SJCRH30 (cell line): ENCODE measurements around the gene SHB. TPM values are rescaled to one million over a fixed set of nuclear protein-coding genes. Genes with fewer than 3 reads are reported as not detected.
A peak's percentile ranks its signal among the peaks of the same experiment; 100 is the strongest.

ENCODE experiments used
- DNase-seq, 2 experiments: peaks; one replicate each; pipeline ENCODE4 v3.0.0-alpha.2; 2015 to 2020
- H3K27ac ChIP-seq: fragments of 250-450 bp; sonication (Bioruptor Pico); 2 replicates; pipeline ENCODE4 v1.5.1; 2020; ENCODE audit warnings: mild to moderate bottlenecking, moderate library complexity
- H3K27me3 ChIP-seq: fragments of 250-450 bp; sonication (Bioruptor Pico); 2 replicates; pipeline ENCODE4 v1.5.1; 2020; ENCODE audit warnings: mild to moderate bottlenecking, moderate library complexity
- H3K36me3 ChIP-seq: fragments of 250-450 bp; sonication (Bioruptor Pico); 2 replicates; pipeline ENCODE4 v1.5.1; 2020; ENCODE audit warnings: mild to moderate bottlenecking, moderate library complexity
- H3K4me1 ChIP-seq: fragments of 250-450 bp; sonication (Bioruptor Pico); 2 replicates; pipeline ENCODE4 v1.5.1; 2020; ENCODE audit warnings: mild to moderate bottlenecking, moderate library complexity
- H3K4me3 ChIP-seq: fragments of 250-450 bp; sonication (Bioruptor Pico); 2 replicates; pipeline ENCODE4 v1.5.1; 2020; ENCODE audit warnings: mild to moderate bottlenecking, moderate library complexity
- H3K9me3 ChIP-seq: fragments of 250-450 bp; sonication (Bioruptor Pico); replicated peaks from 2 replicates; pipeline ENCODE4 v1.5.1; 2020; ENCODE audit warnings: mild to moderate bottlenecking, moderate library complexity
- total RNA-seq: library from RNA; depleted of rRNA; stranded (reverse); fragments of >200 nt; shearing (Covaris generic); gene quantifications from 2 replicates; pipeline ENCODE4 v1.2.3, GENCODE V29; 2014

SHB gene
- total RNA-seq, 1 experiment from 2014 or later, result 14.9 TPM

DNA sequence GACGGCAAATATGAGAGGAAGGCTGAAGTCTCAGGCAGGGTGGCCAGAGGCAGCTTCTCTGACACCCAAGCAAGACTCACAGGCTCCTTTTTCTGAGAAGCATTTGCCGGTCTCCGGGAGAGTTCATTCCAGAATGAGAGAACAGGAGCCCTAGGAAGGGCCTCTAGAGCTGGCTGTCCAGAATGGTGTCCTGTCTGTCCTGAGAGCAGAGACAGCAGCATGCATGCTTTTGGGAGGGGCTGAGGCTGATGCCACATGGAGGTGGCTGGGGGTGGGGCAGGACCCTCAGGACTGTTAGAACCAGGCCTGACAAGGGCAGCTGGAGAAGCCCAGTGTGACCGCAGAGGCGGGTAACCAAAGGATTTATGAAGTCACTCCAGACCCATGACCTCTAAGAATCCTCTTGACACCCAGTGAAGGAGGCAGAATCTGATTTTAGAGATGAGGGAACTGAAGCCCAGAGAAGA is 60.0 kb downstream of the SHB start:
- DNase-seq, result no peak
- no peaks in the 10 kb centered on the region for H3K27me3 ChIP-seq
- no peaks in the 10 kb centered on the region for H3K36me3 ChIP-seq
- H3K9me3 ChIP-seq, result no peaks in the 10 kb centered on the region
- H3K27ac ChIP-seq, result 0 out of 2 replicates have a peak overlapping the region, but pooled peaks have one; percentile 18
- H3K4me1 ChIP-seq, result 0 out of 2 replicates have a peak, but pooled peaks cover 3% of the 10 kb centered on the region
- no peak overlapping the region for H3K4me3 ChIP-seq

GRCh38 chr9:38008168-38009034 is 60.6 kb downstream of the SHB start:
- no peaks in the 10 kb centered on the region for H3K36me3 ChIP-seq
- H3K4me3 ChIP-seq, result no peak overlapping the region
- 0 out of 2 replicates have a peak, but pooled peaks cover 3% of the 10 kb centered on the region for H3K4me1 ChIP-seq
- H3K9me3 ChIP-seq, result no peaks in the 10 kb centered on the region
- H3K27me3 ChIP-seq, result no peaks in the 10 kb centered on the region
- no peak for DNase-seq
- 0 out of 2 replicates have a peak overlapping the region, but pooled peaks have one; percentile 18 for H3K27ac ChIP-seq

DNA sequence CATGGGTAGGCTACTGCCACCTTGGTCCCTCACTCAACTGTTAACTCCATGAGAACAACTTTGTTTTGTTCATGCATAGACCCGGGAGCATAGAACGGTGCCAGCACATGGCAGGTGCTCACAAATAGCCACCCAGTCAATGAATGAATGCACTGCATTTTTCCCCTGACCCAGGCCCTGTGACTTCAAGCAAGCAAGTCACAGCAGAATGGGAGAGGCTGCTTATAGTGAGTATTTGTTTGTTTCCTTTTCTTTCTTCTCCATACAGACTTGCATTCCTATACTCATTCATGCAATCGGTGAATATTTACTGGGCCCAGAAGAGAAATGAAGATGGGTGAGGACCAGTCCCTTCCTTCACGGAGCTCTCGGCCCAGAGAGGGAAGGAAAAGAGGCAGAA is 62.0 kb downstream of the SHB start:
- H3K27ac ChIP-seq, result no peak overlapping the region
- H3K4me3 ChIP-seq, result no peak overlapping the region
- no peaks in the 10 kb centered on the region for H3K9me3 ChIP-seq
- H3K27me3 ChIP-seq, result no peaks in the 10 kb centered on the region
- 0 out of 2 replicates have a peak, but pooled peaks cover 3% of the 10 kb centered on the region for H3K4me1 ChIP-seq
- H3K36me3 ChIP-seq, result no peaks in the 10 kb centered on the region
- no peak for DNase-seq

DNA sequence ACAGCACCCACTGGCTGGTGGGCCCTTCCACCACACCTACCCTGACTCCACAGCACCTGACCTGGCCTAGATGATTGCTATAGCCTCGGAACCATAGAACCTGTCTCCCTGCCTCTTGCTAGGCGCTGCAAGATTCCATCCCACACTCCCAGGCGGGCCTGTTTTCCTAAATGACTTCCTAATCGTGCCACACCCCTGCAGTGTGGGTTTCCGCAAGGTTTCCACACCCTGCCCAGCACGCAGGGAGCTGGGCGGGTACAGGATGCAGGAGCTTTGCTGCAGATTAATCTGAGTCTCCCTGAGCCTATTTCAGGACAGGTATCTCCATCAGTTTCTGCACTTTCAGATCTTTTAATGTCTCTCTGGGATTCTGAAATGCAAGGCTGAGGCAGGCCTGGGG is 62.9 kb downstream of the SHB start:
- DNase-seq, result no peak
- Histone ChIP-seq H3K4me1 (0 out of 2 replicates have a peak, but pooled peaks cover 3% of the 10 kb centered on the region), H3K27ac (no peak overlapping the region), H3K4me3 (no peak overlapping the region), H3K9me3 (no peaks in the 10 kb centered on the region), H3K36me3 (no peaks in the 10 kb centered on the region), H3K27me3 (no peaks in the 10 kb centered on the region)

- Histone ChIP-seq H3K4me3 (no peak overlapping the region), H3K27me3 (no peaks in the 10 kb centered on the region), H3K27ac (no peak overlapping the region), H3K4me1 (peaks cover 4% of the 10 kb centered on the region; the same call in 1 of the 2 replicates), H3K9me3 (no peaks in the 10 kb centered on the region), H3K36me3 (no peaks in the 10 kb centered on the region)
- no peak for DNase-seq
Measured at GRCh38 chr9:38004809-38005560, 64.0 kb downstream of the SHB start.

DNA sequence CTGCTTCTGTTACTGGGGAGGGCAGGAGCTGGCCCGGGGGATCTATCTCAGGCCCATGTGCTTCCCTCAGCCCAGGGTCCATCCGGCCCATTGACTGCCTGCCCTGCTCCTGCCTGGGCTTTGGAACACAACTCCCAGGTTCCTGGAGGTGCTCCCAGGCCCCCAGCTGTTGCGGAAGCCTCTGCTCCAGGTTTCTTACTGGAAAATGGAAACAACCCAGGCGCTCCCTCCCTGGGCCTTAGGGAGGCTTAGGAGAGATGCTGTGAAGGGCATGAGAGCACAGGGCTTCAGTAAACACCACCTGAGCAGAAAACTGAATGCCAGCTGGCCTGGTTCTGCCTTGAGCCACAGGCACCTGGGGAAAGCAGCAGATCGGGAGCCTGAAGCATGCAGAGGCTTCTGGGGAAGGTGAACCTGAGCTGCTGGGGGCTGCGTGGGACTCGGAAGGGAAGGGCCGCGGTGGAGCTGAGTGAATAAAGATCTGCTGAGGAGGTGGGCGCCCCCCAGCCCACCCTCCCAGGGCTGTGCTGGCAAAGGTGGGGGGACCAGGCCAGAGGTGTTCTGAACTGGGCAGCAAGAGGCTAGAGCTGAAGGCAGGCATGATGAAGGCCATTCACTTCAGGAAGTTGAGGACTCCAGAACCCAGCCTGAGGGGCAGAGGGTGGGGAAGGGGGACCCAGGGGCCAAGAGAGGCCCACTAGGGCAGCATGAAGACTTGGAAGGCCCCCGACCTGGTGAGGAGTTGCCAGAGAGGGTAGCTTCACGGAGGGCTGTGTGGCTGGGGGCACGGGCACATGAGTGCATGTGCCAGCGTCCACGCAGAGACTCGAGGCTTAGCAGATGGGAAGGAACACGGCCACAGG is 64.8 kb downstream of the SHB start:
- Histone ChIP-seq H3K36me3 (no peaks in the 10 kb centered on the region), H3K27me3 (no peaks in the 10 kb centered on the region), H3K4me1 (peaks cover 12% of the 10 kb centered on the region), H3K27ac (no peak overlapping the region), H3K4me3 (no peak overlapping the region), H3K9me3 (no peaks in the 10 kb centered on the region)
- DNase-seq, result no peak

DNA sequence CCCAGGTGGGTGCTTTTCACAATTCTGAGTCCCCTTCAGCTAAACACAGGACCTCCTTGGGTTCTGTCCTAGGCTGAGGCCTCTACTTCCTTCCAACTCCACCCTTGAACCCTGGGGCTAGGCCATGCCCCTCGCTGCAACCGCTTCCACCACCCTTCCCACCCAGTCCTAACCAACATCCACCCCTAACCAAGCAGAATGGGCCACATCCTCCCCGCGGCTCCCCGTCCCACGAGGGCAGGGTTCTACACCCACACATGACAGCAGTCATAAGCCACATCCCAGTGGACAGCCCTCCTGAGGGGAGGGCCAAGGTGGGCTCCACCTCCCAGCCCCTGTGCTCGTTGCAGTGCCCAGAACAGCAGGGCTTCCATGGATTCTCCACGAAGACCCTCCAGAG is 65.8 kb downstream of the SHB start:
- H3K4me1 ChIP-seq, result peaks cover 20% of the 10 kb centered on the region

DNA sequence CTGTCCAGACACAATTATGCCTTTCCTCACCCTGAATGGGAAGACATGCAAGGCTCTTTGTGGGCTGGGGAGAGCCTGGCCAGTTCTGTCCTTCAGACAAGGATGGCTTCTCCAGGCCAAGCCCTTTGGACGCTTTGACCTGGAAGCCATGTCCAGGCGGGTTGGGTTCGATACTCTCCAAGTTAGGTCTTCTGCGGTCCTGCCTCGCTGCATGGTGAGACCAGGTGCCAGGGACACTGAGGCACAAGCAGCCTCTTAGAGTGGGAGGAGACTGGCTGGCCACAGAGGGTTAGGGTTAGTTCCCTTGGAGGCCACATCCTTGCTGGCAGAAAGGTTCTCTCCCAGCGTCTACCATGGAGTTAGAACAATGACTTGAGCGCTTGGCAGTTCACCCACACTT is 67.6 kb downstream of the SHB start:
- peaks cover 34% of the 10 kb centered on the region for H3K4me1 ChIP-seq
- H3K27me3 ChIP-seq, result no peaks in the 10 kb centered on the region
- H3K27ac ChIP-seq, result no peak overlapping the region

More for the DNA sequence above, 65.8 kb downstream of the SHB start:
- H3K27me3 ChIP-seq, result no peaks in the 10 kb centered on the region
- H3K4me3 ChIP-seq, result no peak overlapping the region
- H3K27ac ChIP-seq, result no peak overlapping the region
- H3K36me3 ChIP-seq, result no peaks in the 10 kb centered on the region
- H3K9me3 ChIP-seq, result no peaks in the 10 kb centered on the region
- no peak for DNase-seq

DNA sequence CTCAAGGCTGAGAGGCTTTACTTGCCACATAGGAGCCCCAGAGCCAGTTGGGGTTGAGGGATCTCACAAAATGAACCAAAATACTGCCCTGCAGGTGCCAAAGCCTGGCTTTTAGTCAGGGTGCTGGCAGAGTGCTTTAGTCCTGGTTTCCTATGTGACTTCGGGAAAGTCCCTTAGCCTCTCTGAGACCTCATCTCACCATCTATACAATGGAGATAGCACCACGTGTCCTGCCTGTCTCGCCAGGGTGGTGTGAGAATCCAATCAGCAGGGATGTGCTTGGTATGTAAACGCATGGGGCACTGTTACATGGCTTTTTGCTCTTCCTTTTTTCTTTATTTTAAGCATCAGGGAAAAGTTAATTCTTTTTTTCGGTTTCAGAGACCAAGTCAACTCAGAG is 68.3 kb downstream of the SHB start:
- Histone ChIP-seq H3K4me3 (no peak overlapping the region), H3K4me1 (peaks cover 41% of the 10 kb centered on the region), H3K36me3 (no peaks in the 10 kb centered on the region), H3K27ac (no peak overlapping the region), H3K9me3 (no peaks in the 10 kb centered on the region), H3K27me3 (no peaks in the 10 kb centered on the region)
- no peak for DNase-seq

More for the DNA sequence above, 67.6 kb downstream of the SHB start:
- DNase-seq, result no peak
- Histone ChIP-seq H3K4me3 (no peak overlapping the region), H3K36me3 (no peaks in the 10 kb centered on the region), H3K9me3 (no peaks in the 10 kb centered on the region)

DNA sequence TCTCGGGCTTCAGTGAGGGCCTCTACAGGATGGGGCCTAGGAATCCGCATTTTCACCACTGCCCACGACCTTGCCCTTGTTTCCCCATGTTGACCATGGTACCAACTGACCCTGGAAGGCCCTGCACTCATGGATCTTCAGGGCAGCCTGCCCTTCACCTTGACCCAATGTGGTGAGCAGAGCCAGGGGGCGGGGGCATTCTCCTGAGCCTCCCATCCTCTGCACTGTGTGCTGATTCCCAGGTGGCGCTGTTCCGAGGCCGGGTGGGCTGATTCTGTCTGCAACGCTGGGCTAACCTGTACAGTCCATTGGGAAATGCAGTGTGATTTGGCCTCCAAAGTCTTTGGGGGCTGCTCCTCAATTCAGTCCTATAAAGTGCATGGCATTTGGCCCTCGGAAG is 68.7 kb downstream of the SHB start:
- no peak overlapping the region for H3K4me3 ChIP-seq
- no peaks in the 10 kb centered on the region for H3K36me3 ChIP-seq
- DNase-seq, result no peak
- H3K4me1 ChIP-seq, result peaks cover 45% of the 10 kb centered on the region
- no peaks in the 10 kb centered on the region for H3K9me3 ChIP-seq
- H3K27me3 ChIP-seq, result no peaks in the 10 kb centered on the region
- no peak overlapping the region for H3K27ac ChIP-seq

DNA sequence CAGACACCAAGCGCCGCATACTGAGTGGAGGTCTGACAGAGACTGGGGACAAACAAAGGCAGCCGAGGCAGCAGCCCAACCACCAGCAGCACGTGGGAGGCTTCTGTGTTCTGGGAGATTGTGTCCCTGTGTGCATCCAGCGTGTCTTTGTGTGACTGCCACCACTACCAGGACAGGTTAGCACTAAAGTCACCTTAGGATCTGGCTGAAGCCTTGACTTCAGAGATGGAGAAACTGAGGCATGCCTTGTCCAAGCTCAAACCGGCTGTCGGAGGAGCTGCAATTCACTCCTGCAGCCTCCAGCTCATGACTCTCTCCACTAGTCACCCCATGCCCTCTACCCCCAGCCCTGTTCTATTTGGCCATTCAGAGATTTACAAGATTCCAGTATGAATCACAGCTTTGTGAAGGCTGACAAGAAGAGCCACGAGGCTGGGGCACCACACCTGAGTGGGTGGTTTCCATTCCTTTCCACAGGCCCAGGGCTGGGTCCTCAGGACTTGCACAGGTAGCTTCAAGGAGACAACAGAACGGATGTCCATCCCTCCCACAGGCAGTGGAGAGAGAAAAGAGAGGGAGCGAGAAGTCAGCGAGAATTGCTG is 69.3 kb downstream of the SHB start:
- no peaks in the 10 kb centered on the region for H3K36me3 ChIP-seq
- no peaks in the 10 kb centered on the region for H3K27me3 ChIP-seq
- peaks cover 47% of the 10 kb centered on the region for H3K4me1 ChIP-seq
- DNase-seq, result no peak
- H3K27ac ChIP-seq, result no peak overlapping the region
- no peaks in the 10 kb centered on the region for H3K9me3 ChIP-seq
- no peak overlapping the region for H3K4me3 ChIP-seq

DNA sequence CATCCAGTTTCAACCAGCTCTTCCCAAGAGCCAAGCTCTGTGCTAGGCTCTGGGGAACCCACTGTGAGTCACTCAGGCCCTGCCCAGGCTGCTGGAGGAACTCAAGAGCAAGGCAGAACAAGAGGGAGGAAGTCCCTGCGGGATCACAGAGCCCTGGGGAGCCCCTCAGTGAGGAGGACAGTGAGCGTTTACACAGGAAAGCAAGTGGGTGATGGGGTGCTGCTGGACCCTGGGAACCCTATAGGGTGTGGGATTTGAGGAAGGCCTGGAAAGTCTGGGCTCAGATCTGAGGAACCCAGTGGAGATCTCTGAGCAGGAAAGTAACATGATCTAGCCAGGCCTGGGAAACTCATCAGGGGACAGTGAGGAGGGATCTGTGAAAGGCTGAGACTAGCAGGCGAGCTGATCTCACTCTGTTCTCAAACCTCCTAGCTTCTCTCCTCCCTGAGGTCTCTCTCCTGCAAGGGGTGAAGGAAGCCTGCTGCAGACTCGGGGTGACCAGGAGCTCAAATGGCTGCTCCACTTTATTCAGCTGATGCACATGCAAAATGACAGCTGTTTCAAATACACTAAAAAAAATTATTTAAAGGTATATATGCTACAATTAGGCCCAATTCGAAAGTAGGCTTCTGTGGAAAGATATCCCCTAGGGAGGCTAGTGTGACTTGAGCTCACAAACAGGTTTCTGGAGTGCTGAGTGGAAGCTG is 70.0 kb downstream of the SHB start:
- peak overlapping the region; percentile 56 for H3K27ac ChIP-seq
- no peak overlapping the region for H3K4me3 ChIP-seq
- no peaks in the 10 kb centered on the region for H3K27me3 ChIP-seq
- H3K4me1 ChIP-seq, result peaks cover 51% of the 10 kb centered on the region
- no peaks in the 10 kb centered on the region for H3K9me3 ChIP-seq
- no peaks in the 10 kb centered on the region for H3K36me3 ChIP-seq
- DNase-seq, result peak in 1 of 2 experiments; percentile 57

- DNase-seq, result peak; percentile 62 to 69
- H3K27ac ChIP-seq, result peak overlapping the region; percentile 56
- no peaks in the 10 kb centered on the region for H3K27me3 ChIP-seq
- H3K4me3 ChIP-seq, result no peak overlapping the region
- H3K9me3 ChIP-seq, result no peaks in the 10 kb centered on the region
- H3K36me3 ChIP-seq, result no peaks in the 10 kb centered on the region
- peaks cover 64% of the 10 kb centered on the region for H3K4me1 ChIP-seq
Measured at GRCh38 chr9:37997636-37998374, 71.2 kb downstream of the SHB start.
